NCI-H82 treated with DMSO at 0.1 percent for 48 hours (cell line): ENCODE measurements around the gene CUEDC2.

Source experiments
- DNase-seq: peaks from one replicate; lab custom pipeline; 2025; ENCODE audit not compliant: unreplicated experiment; lab: John Stamatoyannopoulos, UW

Gene CUEDC2

DNA sequence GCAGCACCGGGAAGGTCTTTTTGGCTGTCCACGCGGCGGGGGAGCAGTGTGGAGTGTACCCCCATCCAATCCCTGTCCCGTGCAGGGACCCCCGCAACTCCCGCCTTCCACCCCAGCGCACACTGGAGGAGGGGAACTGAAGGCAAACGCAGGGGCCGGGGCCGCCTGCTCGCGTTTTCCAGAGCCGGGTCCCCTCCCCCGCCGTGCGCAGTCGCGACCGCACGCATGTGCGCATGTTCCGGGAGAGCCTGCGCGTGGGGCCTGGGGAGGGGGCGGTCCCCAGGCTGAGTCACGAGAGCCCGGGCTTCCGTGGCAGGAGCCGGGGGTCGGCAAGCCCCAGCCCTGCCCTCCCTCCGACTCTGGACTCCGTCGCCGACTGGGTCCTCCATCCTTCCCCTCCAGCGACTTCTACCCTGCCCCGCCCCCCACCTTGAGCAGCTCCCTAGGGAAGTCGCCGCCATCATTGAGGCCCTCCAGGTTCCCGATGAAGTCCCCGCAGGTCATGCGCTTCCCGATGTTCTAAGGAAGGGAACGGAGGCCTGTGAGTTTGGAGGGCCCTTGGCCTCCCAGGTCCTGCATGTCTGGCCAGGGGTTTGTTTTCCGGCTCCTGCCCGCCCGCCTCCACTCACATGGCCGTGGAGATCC, 21.8 kb downstream of the CUEDC2 start:
- DNase-seq: no peak

DNA sequence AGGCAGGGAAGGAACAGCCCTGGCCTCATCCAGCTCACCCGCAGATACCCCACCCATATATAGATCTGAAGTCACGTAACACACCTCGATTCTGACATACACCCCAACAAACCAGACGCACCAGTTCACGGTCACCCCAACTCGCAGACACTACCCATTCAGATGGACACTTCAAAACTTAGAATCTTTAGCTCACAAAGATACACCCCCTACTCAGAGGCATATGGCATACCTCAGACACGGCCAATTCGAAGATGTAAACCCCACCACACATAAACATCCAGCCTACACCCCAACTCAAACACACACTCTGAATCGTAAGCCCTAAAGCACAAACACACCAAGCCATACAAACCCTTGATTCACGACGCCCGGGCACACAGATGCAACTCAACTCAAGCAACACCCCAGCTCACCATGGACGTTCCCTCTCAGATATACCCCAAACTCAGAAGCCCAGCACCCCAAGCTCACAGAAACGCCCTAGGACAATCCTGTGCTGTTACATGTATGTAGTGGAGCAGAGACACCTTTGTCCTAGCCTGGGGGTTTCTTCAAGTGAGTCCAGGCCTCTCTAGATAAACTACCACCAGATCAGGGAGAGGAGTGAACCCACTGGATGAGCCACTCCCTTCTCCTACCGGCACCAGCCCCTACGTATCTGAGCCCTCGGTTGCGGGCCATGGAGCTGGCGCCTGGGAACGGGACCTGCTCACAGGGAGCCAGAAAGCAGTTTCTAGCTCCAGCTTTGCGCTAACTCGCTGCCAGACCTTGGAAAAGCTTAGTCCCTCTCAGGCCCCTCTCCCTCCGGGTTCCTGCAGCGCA, 22.6 kb downstream of the CUEDC2 start:
- DNase-seq: no peak

DNA sequence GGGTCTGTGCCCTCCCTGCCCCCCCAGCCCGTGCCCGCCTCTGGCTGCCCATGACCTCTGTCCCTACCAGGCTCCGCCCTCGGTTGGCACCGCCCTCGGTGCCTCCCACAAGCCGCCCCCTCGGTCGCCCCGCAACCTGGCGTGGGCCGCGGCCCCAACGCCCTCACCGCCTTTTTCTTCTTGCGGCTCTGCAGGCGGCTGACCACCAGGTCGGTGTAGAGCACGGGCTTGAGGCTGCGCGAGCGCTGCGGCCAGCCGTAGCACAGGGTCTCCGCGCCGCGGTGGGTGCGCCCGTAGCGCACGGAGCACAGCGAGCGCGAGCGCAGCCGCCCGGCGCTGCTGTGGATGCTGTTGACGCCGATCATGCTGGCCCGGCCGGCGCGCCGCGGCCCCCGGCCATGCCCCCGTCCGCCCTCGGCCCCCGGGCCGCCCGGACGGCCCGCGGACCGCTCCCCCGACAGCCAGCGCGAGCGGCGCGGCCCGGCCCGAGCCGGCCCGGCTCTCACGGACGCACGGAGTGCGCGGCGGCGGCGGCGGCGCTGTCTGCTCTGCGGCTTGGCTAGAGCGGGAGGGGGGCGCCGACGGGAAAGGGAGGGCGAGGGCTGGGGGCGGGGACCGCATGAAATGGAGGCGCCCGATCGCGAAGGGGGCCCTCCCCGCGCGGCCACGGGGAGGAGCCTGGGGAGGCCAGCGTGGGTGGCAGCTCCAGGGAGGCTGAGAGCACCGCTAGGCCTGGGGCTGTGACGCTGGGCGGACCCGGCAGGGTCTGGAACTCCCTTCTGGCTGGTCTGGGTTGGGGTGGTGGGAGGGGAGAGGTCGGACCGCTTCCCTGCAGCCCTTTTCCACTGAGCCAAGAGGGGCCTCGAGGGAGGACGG, 23.4 kb downstream of the CUEDC2 start:
- no peak for DNase-seq

DNA sequence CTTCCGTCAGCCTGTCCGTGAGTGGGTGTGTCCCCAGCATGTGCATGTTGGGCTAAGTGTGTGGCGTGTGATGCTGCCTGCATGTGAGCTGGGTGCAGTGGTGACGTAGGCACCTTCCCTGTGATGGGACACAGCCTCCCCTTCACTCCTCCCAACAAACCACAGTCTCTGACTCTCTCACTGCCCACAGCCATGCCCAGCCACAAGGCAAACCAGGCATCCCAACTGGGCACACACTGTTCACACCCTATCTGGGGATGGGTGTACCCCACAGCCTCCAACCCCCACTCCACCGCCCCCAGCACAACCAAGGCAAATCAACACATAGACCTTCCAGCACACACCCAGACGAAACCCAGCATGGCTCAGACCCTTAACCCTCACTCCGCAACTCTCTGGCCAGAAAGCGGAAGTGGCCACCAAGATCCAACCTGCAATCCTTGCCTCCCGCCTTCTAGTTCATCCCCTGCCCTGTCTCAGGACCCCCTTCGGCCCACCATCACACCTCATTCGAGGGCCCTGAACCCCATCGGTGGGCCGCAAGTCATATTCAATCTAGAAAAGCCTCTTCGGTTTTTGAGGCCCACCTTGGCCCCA, 24.1 kb downstream of the CUEDC2 start:
- no peak for DNase-seq

DNA sequence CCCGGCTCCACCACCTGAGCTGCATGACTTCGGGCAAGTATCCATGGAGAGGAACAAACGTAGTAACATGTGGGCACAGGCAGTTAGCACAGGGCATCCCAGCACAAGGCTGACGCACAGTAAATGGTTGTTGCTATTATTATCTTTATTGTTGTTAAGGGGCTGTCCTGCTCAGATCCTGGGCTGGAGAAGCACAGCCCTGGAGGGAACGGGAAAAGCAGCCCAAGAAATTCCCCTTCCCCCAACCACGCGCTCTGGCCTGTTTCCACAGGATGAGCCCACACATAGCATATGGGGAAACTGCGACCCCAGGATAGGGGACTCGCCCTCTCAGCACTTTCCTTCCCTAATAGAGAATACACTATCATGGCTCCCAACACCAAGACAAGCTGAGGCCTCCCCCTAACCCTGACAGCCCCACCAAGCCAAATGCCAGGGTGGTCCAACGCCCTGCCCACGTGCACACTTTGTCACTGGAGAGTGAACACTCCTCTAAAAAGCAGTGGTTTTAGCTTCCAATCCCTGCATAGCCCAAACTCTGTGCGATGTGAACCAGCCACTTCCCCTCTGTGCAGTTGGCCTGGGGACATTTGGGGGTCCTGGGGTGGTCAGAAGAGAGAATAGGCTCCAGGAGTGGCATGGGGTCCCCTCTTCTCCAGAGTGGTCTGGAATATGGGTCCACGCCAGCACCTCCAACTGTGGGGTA, 24.8 kb downstream of the CUEDC2 start:
- no peak for DNase-seq

DNA sequence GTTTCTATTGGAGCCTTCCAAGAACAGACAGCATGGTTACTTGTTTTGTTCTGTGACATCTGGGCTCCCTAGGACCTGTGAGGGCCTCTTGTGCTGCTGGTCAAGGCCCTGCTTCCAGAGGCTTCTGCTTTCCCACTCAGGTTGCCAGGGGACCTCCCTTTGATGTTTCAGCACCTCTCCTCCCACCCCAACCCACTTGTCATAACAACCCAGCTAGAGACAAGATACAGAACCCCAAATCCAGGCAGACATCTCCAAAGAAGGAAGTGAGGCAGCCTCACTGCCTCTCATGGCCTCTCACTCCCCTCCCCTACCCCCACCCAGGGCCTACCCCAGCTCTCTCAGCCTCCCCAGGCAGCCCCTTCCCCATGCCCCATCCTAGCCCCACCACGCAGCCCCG, 25.6 kb downstream of the CUEDC2 start:
- no peak for DNase-seq

DNA sequence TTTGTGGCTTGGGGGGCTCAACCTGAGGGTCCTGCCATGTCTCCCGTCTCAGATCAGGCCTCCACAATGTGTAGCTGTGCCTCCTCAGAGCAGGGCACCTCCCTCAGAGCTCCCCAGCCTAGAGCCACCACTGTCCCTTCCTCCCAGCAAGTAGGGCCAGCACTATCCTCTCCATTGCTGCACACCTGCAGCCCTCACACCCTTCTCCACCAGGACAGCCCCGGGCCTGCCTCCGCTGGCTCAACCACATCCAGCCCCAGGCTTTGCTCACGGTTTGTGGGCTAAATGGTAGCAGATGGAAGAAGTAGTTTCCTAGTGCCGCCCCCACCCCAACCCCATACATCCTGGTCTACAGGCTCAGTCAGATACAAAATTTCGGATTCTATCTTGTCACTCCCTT, 26.7 kb downstream of the CUEDC2 start:
- no peak for DNase-seq

DNA sequence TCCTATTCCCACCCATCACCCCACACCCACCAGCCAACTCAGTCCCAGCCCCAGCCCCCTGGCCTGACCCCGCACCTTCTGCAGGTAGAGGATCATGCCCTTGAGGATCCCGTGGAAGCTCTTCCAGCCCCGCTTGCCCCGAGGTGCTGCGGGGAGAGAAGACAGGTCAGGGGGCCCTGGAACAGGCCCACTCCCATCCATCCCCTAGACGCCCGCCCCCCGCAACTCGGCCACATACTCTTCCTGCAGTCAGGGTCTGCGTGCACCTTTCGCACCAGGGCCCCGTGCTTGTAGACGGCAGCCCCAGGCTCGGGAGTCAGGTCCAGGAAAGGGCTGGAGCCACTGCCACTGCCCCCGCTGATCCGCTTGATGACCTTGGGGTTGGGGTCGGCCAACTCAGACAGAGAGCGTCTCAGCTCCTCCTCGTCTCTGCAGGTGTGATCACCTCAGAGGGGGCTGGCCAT, 27.2 kb downstream of the CUEDC2 start:
- DNase-seq: no peak

DNA sequence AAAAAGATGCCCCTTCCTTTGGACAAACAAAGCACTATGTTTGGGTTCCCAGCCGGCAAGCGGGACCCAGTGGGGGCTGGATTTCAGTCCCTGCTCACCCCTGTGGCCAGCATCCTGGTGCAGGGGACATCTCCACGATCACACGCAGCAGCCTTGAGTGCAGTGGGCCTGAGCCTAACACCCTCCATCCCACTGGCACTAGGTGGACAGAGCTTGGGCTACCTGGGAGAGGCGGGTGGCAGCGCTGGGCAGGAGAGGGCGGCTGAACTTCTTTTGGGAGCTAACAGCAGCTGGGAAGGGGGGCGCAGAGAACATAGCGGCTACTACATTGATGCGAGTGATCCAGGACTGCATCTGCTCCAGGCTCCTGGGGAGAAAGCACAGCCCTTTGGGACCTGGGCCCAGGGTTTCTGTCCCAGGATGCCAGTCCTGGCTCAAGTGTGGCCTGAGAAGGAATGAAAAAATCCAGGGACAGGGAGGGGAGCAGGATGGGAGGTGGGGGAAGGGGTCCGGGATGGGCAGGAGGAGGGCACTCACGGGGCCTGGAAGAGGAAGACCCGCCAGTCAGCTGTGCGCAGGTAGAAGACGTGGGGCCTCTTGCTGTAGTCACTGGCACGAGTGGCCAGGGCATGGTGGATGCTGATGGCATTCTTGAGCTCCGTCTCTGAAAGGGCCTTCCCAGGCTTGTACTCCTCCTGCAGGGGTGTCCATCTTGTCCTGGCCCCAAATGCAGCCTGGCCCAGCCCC, 27.8 kb downstream of the CUEDC2 start:
- DNase-seq: no peak

DNA sequence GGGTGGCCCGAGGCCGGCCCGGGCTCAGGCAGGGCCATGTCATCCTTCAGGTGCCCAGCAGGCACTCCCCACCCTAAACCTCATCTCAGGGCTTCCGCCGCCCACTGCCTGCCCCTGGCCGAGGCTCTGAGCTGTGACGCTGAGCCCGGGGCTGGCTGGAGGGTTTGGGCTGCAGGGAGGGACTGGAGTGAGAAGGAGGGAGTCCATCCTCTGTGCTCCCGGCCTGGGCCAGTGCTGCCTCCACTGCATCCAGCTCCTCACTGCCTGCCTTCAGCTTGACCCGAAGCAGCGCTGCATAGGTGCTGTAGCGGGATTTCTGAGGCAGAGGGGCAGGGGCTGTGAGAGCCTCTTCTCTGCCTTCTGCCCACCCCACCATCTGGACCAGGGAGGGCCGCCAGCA, 29.3 kb downstream of the CUEDC2 start:
- no peak for DNase-seq

DNA sequence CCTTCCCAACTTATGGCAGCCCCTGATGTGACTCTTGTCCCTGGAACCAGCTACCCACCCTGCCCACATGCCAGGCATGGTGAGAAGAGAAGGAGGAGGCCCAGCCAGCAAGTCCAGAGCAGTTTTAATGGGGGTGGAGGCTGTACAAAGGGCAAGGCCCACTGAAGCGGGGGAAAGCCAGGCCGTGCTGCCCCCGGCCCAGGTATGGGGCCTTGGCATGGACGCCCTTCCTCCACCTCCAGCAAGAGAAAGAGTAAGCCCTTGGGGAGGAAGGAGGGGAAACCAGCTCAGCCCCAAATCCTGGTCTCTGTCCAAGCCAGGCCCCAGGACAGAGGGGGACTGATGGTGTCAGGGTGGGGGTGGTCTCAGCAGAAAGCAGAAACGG, 29.9 kb downstream of the CUEDC2 start:
- DNase-seq: no peak

DNA sequence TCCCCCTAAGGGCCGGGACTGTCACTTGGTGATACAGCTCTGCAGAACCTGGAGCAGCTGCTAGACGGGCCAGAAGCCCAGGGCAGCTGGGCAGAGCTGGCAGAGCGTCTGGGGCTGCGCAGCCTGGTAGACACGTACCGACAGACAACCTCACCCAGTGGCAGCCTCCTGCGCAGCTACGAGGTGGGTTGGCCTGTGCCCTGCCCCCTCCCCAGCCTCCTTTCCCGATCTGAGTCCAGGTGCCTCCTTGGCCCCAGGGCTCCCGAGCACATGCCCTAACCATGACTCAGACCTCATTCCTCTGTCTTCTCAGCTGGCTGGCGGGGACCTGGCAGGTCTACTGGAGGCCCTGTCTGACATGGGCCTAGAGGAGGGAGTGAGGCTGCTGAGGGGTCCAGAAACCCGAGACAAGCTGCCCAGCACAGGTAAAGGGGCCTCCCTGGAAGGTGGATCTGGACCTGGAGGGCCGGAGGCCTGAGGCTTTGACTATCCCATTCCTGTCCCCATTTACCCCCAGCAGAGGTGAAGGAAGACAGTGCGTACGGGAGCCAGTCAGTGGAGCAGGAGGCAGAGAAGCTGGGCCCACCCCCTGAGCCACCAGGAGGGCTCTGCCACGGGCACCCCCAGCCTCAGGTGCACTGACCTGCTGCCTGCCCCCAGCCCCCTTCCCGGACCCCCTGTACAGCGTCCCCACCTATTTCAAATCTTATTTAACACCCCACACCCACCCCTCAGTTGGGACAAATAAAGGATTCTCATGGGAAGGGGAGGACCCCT, 30.5 kb downstream of the CUEDC2 start:
- DNase-seq: no peak

DNA sequence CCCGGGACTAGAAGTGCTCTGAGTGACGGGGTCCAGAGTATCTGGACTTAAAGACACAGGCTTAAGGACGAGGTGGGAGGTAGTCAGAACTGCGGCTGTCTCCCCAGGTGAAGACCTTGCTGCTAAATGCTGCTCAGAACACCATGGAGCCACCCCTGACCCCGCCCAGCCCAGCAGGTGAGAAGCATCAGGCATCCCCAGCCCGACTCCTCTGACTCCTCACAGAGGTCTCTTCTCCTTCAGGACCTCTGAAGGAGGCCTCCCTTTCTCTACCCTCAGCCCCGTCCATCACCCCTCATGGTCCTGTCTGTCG, 31.1 kb downstream of the CUEDC2 start:
- DNase-seq: no peak

DNA sequence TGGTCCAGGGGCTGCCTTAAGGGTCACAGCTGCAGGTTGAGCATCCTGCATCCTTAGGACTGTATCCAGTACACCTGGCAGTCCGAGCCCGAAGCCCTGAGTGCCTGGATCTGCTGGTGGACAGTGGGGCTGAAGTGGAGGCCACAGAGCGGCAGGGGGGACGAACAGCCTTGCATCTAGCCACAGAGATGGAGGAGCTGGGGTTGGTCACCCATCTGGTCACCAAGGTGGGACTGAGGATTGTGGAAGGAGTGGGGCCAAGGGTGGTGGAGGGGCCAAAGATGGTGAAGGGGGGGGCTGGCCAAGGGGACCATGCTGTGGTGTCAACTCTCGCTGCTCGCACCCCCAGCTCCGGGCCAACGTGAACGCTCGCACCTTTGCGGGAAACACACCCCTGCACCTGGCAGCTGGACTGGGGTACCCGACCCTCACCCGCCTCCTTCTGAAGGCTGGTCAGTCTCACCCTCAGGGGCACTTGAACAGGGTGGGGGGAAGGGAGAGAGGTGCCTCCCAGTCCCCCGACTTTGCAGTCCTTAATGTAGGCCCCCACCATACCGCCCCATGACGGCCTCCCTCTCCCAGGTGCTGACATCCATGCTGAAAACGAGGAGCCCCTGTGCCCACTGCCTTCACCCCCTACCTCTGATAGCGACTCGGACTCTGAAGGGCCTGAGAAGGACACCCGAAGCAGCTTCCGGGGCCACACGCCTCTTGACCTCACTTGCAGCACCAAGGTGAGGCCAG, 31.6 kb downstream of the CUEDC2 start:
- DNase-seq: no peak

DNA sequence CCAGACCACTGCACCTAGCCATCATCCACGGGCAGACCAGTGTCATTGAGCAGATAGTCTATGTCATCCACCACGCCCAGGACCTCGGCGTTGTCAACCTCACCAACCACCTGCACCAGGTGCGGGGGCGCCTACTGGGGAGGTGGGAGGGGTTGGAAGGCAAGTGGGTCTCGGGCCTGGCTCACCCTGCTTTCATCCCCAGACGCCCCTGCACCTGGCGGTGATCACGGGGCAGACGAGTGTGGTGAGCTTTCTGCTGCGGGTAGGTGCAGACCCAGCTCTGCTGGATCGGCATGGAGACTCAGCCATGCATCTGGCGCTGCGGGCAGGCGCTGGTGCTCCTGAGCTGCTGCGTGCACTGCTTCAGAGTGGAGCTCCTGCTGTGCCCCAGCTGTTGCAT, 32.3 kb downstream of the CUEDC2 start:
- DNase-seq: no peak

DNA sequence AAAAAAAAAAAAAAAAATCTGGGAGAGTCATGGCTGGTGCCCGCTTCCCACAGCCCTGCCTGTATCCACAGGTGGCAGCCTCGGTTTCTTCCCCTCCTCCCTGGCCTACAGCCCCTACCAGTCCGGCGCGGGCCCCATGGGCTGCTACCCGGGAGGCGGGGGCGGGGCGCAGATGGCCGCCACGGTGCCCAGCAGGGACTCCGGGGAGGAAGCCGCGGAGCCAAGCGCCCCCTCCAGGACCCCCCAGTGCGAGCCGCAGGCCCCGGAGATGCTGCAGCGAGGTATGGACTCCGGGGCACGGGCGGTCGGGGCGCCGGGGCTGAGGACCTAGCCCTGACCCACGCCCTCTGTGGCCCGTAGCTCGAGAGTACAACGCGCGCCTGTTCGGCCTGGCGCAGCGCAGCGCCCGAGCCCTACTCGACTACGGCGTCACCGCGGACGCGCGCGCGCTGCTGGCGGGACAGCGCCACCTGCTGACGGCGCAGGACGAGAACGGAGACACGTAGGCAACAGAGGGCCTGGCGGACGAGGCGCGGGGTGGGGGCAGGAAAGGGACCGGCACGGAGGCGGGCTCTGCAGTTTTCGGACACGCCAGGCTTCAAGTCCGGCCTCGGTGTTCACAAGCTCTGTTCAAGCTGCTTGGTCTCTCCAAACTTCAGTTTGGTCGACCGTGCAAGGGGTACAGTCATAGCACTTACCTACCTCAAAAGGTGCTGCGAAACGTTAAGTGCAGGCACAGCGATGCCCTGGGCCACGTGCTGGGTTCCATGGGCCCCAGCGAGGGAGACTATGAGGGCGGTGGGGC, 33.0 kb downstream of the CUEDC2 start:
- peak; percentile 49 for DNase-seq

DNA sequence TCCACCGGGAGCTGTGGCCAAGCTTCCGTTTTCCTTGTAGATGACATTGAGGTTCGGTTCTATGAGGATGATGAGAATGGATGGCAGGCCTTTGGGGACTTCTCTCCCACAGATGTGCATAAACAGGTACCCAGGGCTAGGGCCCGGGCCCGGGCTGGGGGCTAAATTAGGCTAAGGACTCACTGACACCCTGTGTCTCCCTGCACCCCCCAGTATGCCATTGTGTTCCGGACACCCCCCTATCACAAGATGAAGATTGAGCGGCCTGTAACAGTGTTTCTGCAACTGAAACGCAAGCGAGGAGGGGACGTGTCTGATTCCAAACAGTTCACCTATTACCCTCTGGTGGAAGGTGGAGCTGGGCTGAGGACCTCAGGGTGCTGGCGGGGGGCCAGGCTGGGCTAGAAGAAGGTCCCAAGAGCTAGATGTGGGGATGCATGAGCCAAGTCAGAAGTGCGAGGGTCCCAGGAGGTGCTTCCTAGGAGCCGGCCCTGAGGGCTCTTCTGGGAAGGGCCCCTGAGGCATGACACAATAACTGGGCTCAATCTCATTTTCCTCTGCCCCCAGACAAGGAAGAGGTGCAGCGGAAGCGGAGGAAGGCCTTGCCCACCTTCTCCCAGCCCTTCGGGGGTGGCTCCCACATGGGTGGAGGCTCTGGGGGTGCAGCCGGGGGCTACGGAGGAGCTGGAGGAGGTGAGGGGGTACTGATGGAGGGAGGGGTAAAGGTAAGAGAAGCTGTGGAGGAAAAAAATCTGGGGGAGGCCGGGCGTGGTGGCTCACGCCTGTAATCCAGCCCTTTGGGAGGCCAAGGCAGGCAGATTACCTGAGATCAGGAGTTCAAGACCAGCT, 34.0 kb downstream of the CUEDC2 start:
- no peak for DNase-seq
